HL-60 (cell line): ENCODE results near the gene BIN2.
A peak's percentile ranks its signal among the peaks of the same experiment; 100 is the strongest.
"Not testable (repeated sequence)": the region's sequence is repeated elsewhere in the genome, so short reads cannot be mapped to it uniquely, and the experiment has no call there.

ENCODE experiments used
- DNase-seq, 2 experiments: peaks; one replicate each; pipeline ENCODE4 v3.0.0-alpha.2; 2010 to 2020; ENCODE audit warnings: low read depth in 1 of 2, low spot score in 1 of 2
- H3K27ac ChIP-seq: fragments of 250-450 bp; sonication (Bioruptor Pico); replicated peaks from 2 replicates; pipeline ENCODE4 v1.5.1; 2020; ENCODE audit warnings: mild to moderate bottlenecking, moderate library complexity
- H3K27me3 ChIP-seq: fragments of 250-450 bp; sonication (Bioruptor Pico); 2 replicates; pipeline ENCODE4 v1.5.1; 2021; ENCODE audit warnings: mild to moderate bottlenecking, moderate library complexity; ENCODE audit not compliant: insufficient read depth, poor library complexity, severe bottlenecking
- H3K4me3 ChIP-seq: replicated peaks from 2 replicates; pipeline ENCODE4 v1.5.1; 2011; ENCODE audit warnings: mild to moderate bottlenecking, control low read depth, low read length; ENCODE audit not compliant: insufficient read depth
- CTCF ChIP-seq: IDR thresholded peaks from one replicate; pipeline ENCODE4 v1.5.1; 2011; ENCODE audit warnings: low read length, control low read depth, inconsistent platforms; ENCODE audit not compliant: insufficient read depth
- GABPA ChIP-seq: IDR thresholded peaks from 2 replicates; pipeline ENCODE4 v1.6.1; 2012; ENCODE audit warnings: low read depth
- POLR2AphosphoS5 ChIP-seq: IDR thresholded peaks from 2 replicates; pipeline ENCODE4 v1.6.1; 2012; ENCODE audit warnings: low read depth
- REST ChIP-seq: IDR thresholded peaks from 2 replicates; pipeline ENCODE4 v1.6.1; 2012; ENCODE audit warnings: low read depth; ENCODE audit not compliant: insufficient replicate concordance
- SPI1 ChIP-seq: IDR thresholded peaks from 2 replicates; pipeline ENCODE4 v1.6.1; 2012; ENCODE audit warnings: low read depth, mild to moderate bottlenecking, borderline replicate concordance

BIN2 gene

GRCh38 chr12:51264297-51264696 lies 59.7 kb downstream of the BIN2 start:
- TF ChIP-seq GABPA: no peak
- no peak for TF ChIP-seq POLR2AphosphoS5
- Histone ChIP-seq H3K27me3 (peaks cover 4% of the 10 kb centered on the region), H3K4me3 (no peak overlapping the region), H3K27ac (no peak overlapping the region)
- no peak for DNase-seq

GRCh38 chr12:51263341-51263740 lies 60.6 kb downstream of the BIN2 start:
- DNase-seq: no peak
- Histone ChIP-seq H3K27me3 (no peaks in the 10 kb centered on the region), H3K4me3 (no peak overlapping the region), H3K27ac (no peak overlapping the region)
- no peak for TF ChIP-seq GABPA
- TF ChIP-seq POLR2AphosphoS5: no peak
- no peak for TF ChIP-seq CTCF
- TF ChIP-seq REST: no peak
- no peak for TF ChIP-seq SPI1

GRCh38 chr12:51262758-51263177 lies 61.2 kb downstream of the BIN2 start:
- Histone ChIP-seq H3K27me3 (no peaks in the 10 kb centered on the region), H3K4me3 (no peak overlapping the region), H3K27ac (no peak overlapping the region)
- peak in 1 of 2 experiments; percentile 68 for DNase-seq
- TF ChIP-seq CTCF (peak; percentile 28), REST (no peak), SPI1 (no peak), POLR2AphosphoS5 (no peak), GABPA (no peak)

GRCh38 chr12:51259600-51259999 lies 64.4 kb downstream of the BIN2 start:
- DNase-seq, H3K4me3 ChIP-seq, H3K27me3 ChIP-seq, H3K27ac ChIP-seq: not testable (repeated sequence)

GRCh38 chr12:51254536-51254935 lies 69.4 kb downstream of the BIN2 start:
- H3K27ac ChIP-seq: no peak overlapping the region
- no peak for DNase-seq
- TF ChIP-seq GABPA (no peak), SPI1 (no peak), POLR2AphosphoS5 (no peak), CTCF (no peak), REST (no peak)

More at GRCh38 chr12:51254536-51254935, 69.4 kb downstream of the BIN2 start:
- Histone ChIP-seq H3K27me3 (no peaks in the 10 kb centered on the region), H3K4me3 (no peak overlapping the region)
